ENCODE data around the gene LRMDA. TPM values are rescaled to one million over a fixed set of nuclear protein-coding genes. Genes with fewer than 3 reads are reported as not detected.

LRMDA gene
- total and polyA plus RNA-seq, 2 of the 4 experiments (the other 2 are of a cell fraction), result 0.07 TPM; not detected in 1

DNA sequence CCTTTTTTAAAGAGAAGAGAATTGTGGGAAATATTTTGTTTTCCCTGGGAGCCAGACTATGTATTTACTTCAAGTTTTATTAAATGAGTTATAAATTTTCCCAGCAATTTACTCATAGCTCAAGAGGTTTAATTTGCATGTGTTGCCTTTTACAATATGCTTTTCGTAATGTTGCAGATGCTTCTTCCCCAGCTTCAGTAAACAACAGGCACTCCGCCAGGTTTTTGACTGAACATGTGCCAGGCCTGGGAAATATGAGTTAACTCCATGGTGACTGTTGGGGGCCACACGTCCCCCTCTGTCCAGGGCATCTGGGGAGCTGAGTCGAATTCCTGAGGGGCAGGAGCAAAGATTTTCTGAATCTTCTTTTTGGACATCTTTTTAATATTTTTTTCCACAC lies 545.7 kb downstream of the LRMDA start:
- Histone ChIP-seq H2AFZ (replicated peaks; ENCODE audit: low read length, poor library complexity) (no peak overlapping the region), H3K4ac (ENCODE audit: low read depth, low read length) (no peak overlapping the region), H2BK15ac (ENCODE audit: low read depth, low read length) (no peak overlapping the region), H3K4me3 (ENCODE audit: insufficient read depth, low read depth, low read length) (no peak overlapping the region), H3K56ac (ENCODE audit: extremely low read depth, insufficient read depth, low read length) (no peak overlapping the region), H2AK5ac (ENCODE audit: low read depth, low read length) (no peak overlapping the region), H3K9ac (ENCODE audit: low read depth, low read length) (no peak overlapping the region), H3K9me3 (ENCODE audit: control insufficient read depth, insufficient read depth, low read length) (no peaks in the 10 kb centered on the region), H4K20me1 (ENCODE audit: insufficient read depth, low read length) (no peaks in the 10 kb centered on the region), H3K27me3 (ENCODE audit: control insufficient read depth, insufficient read depth, low read length) (peaks cover under 1% of the 10 kb centered on the region; the same call in 1 of the 2 replicates), H3K14ac (replicated peaks; ENCODE audit: low read depth, low read length) (no peak overlapping the region), H2BK20ac (ENCODE audit: low read depth, low read length) (no peak overlapping the region), H4K91ac (ENCODE audit: insufficient read depth, low read depth, low read length) (no peak overlapping the region), H3K36me3 (ENCODE audit: control insufficient read depth, insufficient read depth, low read length) (no peaks in the 10 kb centered on the region), H4K5ac (ENCODE audit: low read depth, low read length) (no peak overlapping the region), H3K18ac (ENCODE audit: low read depth, low read length) (no peak overlapping the region), H3K4me2 (ENCODE audit: low read depth, low read length) (no peak overlapping the region), H3K27ac (ENCODE audit: insufficient read depth, low read length) (no peak overlapping the region), H3K4me1 (ENCODE audit: control insufficient read depth, insufficient read depth, low read length) (no peaks in the 10 kb centered on the region), H3K79me1 (ENCODE audit: low read depth in 1 of 2, low read length in 2 of 2) (no peaks in the 10 kb centered on the region), H2BK120ac (ENCODE audit: low read depth, low read length) (no peak overlapping the region), H3K9me1 (ENCODE audit: insufficient read depth, low read length) (no peaks in the 10 kb centered on the region), H3K23ac (ENCODE audit: low read depth, low read length) (no peak overlapping the region), H2BK5ac (ENCODE audit: low read depth, low read length, poor library complexity, severe bottlenecking) (no peak overlapping the region), H4K8ac (ENCODE audit: low read depth in 2 of 2, low read length in 2 of 2) (no peak overlapping the region), H2AK9ac (replicated peaks; ENCODE audit: low read depth, low read length, poor library complexity) (no peak overlapping the region)
- dilution Hi-C loops (cut with HindIII; ENCODE audit: low sequenced_read_pairs, unreplicated experiment) (no loop called here), intact Hi-C loops (cut with micrococcal nuclease) (no loop called here), in situ Hi-C loops (cut with MboI; ENCODE audit: low sequenced_read_pairs) (no loop called here)
- ATAC-seq (ENCODE audit: low read depth) (no peak), DNase-seq (no peak)
- no CpG with 5 or more reads among the region's 4 CpGs for WGBS, 2 experiments (ENCODE audit: extremely low coverage in 2 of 2, insufficient read length in 1 of 2)
- TF ChIP-seq POLR2A (IDR thresholded peaks at IDR 0.05; ENCODE audit: low read depth, low read length) (no peak), MAFK (IDR thresholded peaks at IDR 0.05; ENCODE audit: low read depth, low read length) (no peak)
- TF ChIP-seq, protein P1, sequence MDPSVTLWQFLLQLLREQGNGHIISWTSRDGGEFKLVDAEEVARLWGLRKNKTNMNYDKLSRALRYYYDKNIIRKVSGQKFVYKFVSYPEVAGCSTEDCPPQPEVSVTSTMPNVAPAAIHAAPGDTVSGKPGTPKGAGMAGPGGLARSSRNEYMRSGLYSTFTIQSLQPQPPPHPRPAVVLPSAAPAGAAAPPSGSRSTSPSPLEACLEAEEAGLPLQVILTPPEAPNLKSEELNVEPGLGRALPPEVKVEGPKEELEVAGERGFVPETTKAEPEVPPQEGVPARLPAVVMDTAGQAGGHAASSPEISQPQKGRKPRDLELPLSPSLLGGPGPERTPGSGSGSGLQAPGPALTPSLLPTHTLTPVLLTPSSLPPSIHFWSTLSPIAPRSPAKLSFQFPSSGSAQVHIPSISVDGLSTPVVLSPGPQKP (IDR thresholded peaks at IDR 0.05; ENCODE audit: borderline replicate concordance, low read depth, low read length), result no peak
- ChIA-PET POLR2A (ENCODE audit: unreplicated experiment) (no interaction called here), CTCF (no interaction called here)
- BruUV-seq (replicated peaks), result no TSS peak

Data from IMR-90 (cell line).